Stimulated activated CD4-positive, alpha-beta T cell treated with anti-CD3 and anti-CD28 coated beads, Interleukin-12 subunit alpha, Interleukin-12 subunit beta, amount 100 ng/mL, for 4 hours (primary cell): ENCODE results near the gene ABCD1.
"Not testable (repeated sequence)": the region's sequence is repeated elsewhere in the genome, so short reads cannot be mapped to it uniquely, and the experiment has no call there.

Experiments used
- DNase-seq: peaks from one replicate; pipeline ENCODE4 v3.0.0-alpha.2; 2020

The ABCD1 gene

DNA sequence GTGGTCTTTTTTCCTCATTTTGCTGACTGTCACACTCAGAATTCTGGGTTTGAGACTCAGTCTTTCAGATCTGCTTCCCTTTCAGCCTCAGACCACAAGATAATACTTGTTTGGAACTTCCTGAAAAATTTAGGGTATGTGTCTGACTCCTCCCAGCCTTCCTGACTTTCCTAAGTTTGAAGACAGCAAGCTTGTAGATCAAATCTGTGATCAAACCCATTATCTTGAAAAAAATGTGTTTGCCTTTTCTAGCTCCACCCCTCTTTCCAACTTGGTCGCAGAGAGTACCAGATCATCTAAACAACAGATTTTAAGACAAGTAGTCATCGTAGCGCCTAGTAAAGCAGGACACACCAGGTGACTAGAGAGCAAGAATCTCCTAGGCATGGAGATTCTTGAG is 10.4 kb upstream of the ABCD1 start:
- DNase-seq, result no peak

GRCh38 chrX:153717445-153717844 is 7.2 kb upstream of the ABCD1 start:
- no peak for DNase-seq

GRCh38 chrX:153719238-153719637 is 5.4 kb upstream of the ABCD1 start:
- no peak for DNase-seq

GRCh38 chrX:153719701-153720100 is 5.0 kb upstream of the ABCD1 start:
- DNase-seq, result no peak

DNA sequence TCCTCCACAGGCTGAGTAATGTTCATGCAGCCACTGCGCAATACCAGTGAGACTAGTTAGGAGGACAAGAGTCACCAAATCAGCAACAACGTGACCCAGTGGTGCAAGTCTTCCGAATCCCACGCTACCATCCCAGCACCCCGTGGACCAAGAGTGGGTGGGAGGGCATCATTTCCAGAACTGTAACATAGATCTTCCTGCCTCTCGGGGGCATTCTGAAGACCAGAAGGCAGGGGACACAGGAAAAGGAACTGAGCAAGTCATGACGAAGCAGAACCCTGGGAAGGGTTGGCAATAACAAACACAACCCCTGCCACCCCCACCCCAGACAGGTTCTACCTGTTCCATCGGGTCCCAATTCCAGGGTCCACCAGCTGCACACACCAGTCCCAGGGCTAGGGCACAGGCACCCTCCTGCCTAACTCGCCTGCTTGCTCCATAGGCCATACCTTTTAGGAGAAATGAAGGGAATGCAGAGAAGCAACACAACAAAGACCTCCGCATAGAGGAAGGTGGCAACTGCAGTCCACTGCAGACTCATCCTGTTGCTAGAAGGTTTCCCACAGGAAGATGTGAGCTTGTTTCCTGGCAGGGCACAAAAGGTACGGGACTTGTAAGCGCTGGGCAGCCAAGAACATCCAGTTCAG is 1.8 kb upstream of the ABCD1 start:
- no peak for DNase-seq

DNA sequence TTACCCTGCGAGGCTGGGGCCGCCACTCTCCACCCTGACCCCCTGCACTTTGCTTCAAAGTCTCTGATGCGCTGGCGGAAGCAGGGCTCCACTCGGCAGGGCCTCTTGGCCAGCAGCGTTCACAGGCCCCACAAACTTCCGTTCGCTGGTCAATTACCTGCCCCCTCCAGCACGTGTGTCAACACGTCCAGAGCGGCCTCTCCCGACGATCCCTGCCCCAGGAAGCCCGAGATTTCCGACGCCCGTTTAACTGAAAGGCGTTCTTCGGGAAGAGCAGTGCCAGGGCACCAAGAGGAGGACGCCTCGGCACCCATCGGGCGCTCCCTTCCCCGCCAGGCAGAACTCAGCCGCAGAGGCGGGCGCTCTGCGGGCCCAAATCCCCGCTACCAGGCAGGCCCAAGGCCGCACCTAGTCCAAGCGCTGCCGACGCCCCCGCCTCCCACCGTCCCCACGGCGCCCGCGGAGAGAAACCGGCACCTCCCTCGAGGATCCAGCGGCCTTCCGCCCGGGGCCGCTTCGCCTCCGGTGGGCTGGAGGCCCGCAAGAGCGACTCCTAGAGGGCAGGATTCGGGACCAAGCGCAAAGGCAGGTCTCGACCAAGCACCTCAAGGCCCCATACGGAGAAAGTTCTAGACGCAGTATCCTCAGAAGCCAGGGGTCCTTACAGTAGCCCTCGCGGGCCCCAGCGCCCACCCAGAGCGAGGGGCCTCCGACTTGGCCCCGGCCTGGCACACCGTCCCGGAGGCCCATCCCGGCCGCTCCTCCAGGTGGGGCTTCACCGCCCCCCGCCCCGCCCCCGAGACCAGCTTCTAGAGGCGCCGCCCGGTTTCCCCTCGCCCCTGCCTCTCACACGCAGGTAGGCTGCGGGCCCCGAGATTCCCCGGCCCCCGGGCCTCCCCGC is 1.1 kb upstream of the ABCD1 start:
- DNase-seq, result peak; percentile 67

DNA sequence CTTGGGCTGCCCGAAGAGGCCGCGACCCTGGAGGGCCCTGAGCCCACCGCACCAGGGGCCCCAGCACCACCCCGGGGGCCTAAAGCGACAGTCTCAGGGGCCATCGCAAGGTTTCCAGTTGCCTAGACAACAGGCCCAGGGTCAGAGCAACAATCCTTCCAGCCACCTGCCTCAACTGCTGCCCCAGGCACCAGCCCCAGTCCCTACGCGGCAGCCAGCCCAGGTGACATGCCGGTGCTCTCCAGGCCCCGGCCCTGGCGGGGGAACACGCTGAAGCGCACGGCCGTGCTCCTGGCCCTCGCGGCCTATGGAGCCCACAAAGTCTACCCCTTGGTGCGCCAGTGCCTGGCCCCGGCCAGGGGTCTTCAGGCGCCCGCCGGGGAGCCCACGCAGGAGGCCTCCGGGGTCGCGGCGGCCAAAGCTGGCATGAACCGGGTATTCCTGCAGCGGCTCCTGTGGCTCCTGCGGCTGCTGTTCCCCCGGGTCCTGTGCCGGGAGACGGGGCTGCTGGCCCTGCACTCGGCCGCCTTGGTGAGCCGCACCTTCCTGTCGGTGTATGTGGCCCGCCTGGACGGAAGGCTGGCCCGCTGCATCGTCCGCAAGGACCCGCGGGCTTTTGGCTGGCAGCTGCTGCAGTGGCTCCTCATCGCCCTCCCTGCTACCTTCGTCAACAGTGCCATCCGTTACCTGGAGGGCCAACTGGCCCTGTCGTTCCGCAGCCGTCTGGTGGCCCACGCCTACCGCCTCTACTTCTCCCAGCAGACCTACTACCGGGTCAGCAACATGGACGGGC is 579 bp downstream of the ABCD1 start:
- no peak for DNase-seq

GRCh38 chrX:153725832-153726285 is 1.2 kb downstream of the ABCD1 start:
- no peak for DNase-seq

DNA sequence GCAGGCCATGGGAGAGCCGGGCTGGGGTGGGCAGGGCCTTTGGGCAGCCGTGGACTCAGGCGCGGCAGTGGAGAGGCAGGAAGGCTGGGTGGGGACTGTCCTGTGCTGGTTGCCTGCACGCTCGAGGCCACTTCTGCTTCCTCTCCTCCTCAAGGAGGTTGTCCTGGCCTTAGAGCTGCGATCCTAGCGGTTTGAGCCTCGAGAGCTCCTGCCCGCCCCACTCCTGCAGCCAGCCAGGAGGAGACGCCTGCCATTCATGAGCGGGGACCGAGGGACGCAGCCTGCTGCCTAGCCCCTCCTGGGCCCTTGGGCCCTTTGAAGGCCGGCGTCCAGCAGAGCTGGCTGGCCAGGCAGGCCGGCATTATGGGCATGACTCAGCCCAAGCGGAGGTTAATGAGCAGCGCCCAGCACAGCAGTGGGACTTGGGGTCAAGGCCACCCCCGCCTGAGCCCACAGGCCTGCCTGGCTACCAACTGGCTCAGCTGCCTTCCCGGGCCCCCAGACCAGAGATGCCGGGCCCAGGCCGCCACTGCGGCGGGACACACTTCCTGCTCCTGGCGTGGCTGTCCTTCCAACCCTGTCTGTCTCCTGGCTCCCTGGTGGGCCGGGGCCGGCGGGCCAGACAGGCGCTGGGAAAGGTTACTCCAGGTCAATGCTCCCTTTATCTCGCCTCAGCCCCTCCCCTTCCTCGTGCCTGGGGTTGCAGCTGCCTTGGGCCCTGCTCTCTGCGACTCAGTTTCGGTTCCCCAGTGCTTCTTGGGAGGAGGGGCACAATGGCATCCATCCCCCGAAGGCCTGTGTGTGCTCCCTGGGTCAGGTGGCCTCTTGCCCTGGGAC is 1.8 kb downstream of the ABCD1 start:
- no peak for DNase-seq

- no peak for DNase-seq
Measured at GRCh38 chrX:153727123-153727931, 2.7 kb downstream of the ABCD1 start.

- DNase-seq, result no peak
Measured at GRCh38 chrX:153728095-153728494, 3.4 kb downstream of the ABCD1 start.

DNA sequence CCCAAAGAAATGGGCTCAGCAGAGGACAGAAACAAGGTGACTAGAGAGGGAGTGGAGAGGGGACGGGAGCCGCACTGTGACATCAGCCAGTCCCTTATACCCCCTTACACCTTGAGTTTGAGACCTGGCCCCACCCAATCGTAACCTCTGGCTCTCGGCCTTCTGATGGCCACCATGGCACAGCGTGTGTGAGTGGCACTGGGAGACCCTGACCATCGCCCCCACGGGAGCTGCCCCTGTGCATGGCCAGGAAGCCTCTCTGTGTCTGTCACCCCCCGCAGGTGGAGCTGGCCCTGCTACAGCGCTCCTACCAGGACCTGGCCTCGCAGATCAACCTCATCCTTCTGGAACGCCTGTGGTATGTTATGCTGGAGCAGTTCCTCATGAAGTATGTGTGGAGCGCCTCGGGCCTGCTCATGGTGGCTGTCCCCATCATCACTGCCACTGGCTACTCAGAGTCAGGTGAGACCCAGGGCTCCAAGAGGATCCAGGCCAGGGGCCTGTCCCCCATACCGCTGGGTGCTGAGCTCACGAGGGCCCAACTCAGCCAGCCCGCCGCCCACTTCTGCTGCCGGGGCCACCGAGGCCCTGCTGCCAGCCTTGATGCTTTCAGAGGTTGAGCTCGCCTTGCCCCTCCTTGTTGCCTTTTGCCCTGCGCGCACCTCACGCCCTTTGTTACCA is 4.4 kb downstream of the ABCD1 start:
- no peak for DNase-seq

DNA sequence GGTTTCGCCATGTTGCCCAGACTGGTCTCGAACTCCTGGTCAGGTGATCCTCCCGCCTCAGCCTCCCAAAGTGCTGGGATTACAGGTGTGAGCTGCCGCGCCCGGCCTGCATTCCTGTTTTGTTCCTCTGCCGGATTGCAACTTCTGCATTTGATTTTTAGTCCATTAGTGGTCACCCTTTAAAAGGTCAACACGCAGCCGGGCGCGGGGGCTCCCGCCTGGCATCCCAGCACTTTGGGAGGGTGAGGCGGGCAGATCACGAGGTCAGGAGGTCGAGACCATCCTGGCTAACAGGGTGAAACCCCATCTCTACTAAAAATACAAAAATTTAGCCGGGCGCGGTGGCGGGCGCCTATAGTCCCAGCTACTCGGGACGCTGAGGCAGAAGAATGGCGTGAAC is 5.5 kb downstream of the ABCD1 start:
- not testable (repeated sequence) for DNase-seq

DNA sequence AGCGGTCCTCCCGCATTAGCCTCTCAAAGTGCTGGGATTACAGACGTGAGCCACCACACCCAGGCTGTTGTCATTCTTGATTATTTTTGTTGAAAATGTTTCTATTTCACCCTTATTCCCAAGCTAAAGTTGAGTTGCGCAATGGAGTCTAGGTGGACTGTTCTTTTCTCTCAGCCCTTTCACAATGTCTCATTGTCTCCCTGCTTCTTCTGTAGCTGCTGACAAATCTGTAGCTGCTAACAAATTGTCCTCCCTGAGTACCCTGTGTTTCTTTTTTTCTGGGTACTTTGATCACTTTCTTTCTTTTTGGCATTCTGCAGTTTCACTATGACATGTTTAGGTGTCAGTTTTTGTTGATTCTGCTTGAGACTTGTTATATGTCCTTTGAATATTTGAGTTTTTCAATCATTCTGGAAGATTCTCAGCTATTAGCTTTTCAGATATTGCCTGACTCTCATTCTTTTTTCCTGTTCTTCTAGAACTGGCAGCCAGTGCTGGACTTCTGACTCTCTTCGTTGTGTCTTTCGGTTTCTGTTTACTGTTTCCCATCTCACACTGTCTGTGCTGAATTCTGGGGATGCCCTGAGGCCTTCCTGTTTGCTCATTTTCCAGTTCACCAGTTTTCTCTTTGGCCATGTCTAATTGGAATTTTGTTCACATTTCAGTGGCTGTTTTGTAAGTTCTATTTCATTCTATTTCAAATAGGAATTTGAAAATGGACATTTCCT is 6.6 kb downstream of the ABCD1 start:
- no peak for DNase-seq

- no peak for DNase-seq
Measured at GRCh38 chrX:153731845-153732215, 7.2 kb downstream of the ABCD1 start.

DNA sequence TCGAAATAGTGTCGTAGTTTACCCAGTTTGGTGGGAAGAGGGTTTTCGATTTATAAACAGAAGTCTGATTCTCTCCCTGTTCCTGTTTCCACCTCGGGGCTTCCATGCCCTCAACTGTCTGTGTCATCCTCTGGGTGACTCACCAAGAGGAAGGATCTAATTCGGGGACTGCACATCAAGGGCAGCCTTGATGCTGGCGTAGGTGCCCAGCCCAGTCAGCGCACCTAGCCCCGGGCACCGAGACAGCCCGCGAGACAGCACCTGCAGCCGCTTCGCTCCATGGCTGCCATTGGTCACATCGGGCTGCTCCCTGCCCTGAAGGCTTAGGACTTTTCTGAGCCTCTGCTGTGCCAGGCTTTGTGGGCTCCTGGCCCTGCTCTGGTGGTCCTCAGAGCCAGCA is 7.7 kb downstream of the ABCD1 start:
- no peak for DNase-seq

DNA sequence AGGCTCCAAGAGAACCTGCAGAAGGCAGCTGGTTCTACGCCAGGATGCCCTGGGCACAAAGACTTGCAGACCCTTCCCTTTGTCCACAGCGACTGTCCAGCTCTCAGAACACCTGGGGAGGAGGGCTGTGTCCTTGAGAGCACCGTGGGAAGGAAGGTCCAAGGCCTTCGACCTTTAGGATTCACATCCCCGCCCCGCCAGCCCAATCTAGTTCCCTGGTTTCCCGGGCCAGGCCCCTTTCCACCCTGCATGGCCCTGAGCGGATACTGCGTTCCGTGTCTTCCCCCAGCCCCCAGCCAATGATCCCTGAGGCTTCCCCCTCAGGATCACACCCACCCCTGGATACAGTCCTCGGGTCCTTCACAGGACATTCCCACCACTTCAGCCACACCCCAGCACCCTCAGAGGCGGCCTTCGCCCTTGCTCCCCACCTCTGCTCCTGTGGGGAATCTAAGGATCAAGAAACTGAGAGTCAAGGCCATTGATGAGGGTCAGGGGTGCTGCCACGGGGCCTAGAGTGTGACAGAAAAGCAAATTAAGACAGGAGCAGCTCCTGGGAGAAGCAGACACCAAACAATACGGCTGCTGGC is 9.1 kb downstream of the ABCD1 start:
- DNase-seq, result no peak

DNA sequence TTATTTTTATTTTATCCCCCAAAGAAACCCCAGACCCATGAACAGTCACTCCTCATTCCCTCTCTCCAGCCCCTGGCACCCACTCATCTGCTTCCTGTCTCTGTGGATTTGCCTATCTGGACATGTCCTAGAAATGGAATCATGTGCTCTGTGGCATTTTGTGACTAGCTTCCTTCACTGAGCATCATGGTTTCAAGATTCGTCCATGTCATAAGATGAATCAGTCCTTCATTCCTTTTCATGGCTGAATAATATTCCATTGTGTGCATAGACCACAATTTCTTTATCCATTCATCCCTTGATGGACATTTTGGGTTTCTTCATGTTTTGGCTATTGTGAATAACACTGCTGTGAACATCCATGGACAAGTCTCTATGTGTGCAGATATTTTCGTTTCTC is 10.2 kb downstream of the ABCD1 start:
- no peak for DNase-seq

GRCh38 chrX:153735274-153735673 is 10.6 kb downstream of the ABCD1 start:
- no peak for DNase-seq
